T-helper 1 cell treated with Interleukin-12 subunit alpha and Interleukin-12 subunit beta and Interleukin-4 antibody, amounts not matched to agents 30 μg/mL and 1 μg/mL, for 36 hours (primary cell): ENCODE data around the gene ISL1.

Experiments
- H3K27ac Mint-ChIP-seq: one replicate; pipeline ENCODE4 v1.8.0; 2021; ENCODE audit warnings: mild to moderate bottlenecking, mixed read lengths
- H3K27me3 Mint-ChIP-seq: one replicate; pipeline ENCODE4 v1.8.0; 2021; ENCODE audit warnings: low read depth, mixed read lengths
- H3K36me3 Mint-ChIP-seq: one replicate; pipeline ENCODE4 v1.8.0; 2021; ENCODE audit warnings: low read depth, mixed read lengths
- H3K4me1 Mint-ChIP-seq: one replicate; pipeline ENCODE4 v1.8.0; 2021; ENCODE audit warnings: low read depth, mixed read lengths
- H3K4me3 Mint-ChIP-seq: one replicate; pipeline ENCODE4 v1.8.0; 2021; ENCODE audit warnings: mild to moderate bottlenecking, moderate library complexity, mixed read lengths
- H3K9me3 Mint-ChIP-seq: one replicate; pipeline ENCODE4 v1.8.0; 2021; ENCODE audit warnings: mixed read lengths

Gene ISL1

DNA sequence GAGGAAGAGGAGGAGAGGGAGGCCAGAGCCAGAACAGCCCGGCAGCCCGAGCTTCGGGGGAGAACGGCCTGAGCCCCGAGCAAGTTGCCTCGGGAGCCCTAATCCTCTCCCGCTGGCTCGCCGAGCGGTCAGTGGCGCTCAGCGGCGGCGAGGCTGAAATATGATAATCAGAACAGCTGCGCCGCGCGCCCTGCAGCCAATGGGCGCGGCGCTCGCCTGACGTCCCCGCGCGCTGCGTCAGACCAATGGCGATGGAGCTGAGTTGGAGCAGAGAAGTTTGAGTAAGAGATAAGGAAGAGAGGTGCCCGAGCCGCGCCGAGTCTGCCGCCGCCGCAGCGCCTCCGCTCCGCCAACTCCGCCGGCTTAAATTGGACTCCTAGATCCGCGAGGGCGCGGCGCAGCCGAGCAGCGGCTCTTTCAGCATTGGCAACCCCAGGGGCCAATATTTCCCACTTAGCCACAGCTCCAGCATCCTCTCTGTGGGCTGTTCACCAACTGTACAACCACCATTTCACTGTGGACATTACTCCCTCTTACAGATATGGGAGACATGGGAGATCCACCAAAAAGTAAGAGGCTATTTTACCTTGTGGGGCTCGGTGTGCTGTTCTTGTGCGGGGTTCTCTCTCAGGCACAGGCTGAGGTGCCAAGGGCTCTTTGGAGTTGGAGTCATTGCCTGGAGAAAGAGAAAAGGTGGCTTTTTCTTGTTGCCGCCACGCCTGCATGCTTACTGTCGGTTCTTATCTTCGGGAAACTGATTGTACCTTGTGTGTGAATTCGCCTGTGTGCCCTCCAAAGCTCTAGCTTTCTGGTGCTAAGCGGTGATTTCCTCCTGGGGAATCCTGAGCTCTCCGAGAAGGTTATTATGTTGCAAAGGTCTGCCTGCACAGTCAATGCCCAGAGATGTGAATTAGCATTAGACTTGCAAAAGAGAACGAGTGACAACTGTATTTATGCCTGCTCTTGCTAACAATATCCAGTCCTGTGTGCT lies at the start of gene ISL1:
Gene ISL1 (plus strand): TSS at position 318 of the 991 bp plus-strand sequence. CDS start 224 bp downstream, at position 542.
- Mint-ChIP-seq H3K36me3 (peaks cover 2% of the 10 kb centered on the region), H3K4me1 (peaks cover 9% of the 10 kb centered on the region), H3K9me3 (no peaks in the 10 kb centered on the region), H3K27me3 (peaks cover 98% of the 10 kb centered on the region), H3K4me3 (no peak within 1 kb of the TSS), H3K27ac (no peak within 1 kb of the TSS)

- H3K4me1 Mint-ChIP-seq, result no peaks in the 10 kb centered on the region
- H3K27me3 Mint-ChIP-seq, result no peaks in the 10 kb centered on the region
- no peak overlapping the region for H3K27ac Mint-ChIP-seq
- H3K9me3 Mint-ChIP-seq, result peaks cover 6% of the 10 kb centered on the region
- no peaks in the 10 kb centered on the region for H3K36me3 Mint-ChIP-seq
- no peak overlapping the region for H3K4me3 Mint-ChIP-seq
These were observed 46.4 kb upstream of the ISL1 start for GRCh38 chr5:51336878-51337277.

DNA sequence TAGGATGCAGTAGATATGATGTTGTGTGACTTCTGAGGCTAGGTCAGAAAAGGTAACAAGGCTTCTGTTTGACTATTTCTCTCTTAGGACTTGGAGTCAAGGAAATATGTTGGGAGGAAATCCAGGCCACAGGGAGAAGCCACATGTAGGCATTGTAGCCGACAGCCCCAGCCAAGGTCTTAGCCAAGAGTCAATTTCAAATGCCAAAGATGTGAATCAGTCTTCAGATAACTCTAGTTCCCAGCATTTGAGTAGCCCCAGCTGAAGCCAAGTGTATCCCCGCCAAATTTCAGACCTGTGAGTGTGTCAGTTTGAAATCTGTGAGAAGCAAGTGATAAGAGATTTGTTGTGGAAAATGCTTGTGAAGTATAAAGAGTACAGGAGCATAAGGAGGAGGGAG lies 38.1 kb upstream of the ISL1 start:
- Mint-ChIP-seq H3K4me3 (no peak overlapping the region), H3K4me1 (no peaks in the 10 kb centered on the region), H3K36me3 (no peaks in the 10 kb centered on the region), H3K27me3 (no peaks in the 10 kb centered on the region), H3K27ac (no peak overlapping the region), H3K9me3 (no peaks in the 10 kb centered on the region)

- no peaks in the 10 kb centered on the region for H3K27me3 Mint-ChIP-seq
These were observed 36.1 kb upstream of the ISL1 start for GRCh38 chr5:51347157-51347556.

GRCh38 chr5:51347704-51348103 lies 35.5 kb upstream of the ISL1 start:
- H3K4me1 Mint-ChIP-seq, result no peaks in the 10 kb centered on the region

More at GRCh38 chr5:51347157-51347556, 36.1 kb upstream of the ISL1 start:
- no peaks in the 10 kb centered on the region for H3K36me3 Mint-ChIP-seq
- no peak overlapping the region for H3K27ac Mint-ChIP-seq
- no peaks in the 10 kb centered on the region for H3K4me1 Mint-ChIP-seq
- H3K9me3 Mint-ChIP-seq, result peaks cover 11% of the 10 kb centered on the region
- no peak overlapping the region for H3K4me3 Mint-ChIP-seq

DNA sequence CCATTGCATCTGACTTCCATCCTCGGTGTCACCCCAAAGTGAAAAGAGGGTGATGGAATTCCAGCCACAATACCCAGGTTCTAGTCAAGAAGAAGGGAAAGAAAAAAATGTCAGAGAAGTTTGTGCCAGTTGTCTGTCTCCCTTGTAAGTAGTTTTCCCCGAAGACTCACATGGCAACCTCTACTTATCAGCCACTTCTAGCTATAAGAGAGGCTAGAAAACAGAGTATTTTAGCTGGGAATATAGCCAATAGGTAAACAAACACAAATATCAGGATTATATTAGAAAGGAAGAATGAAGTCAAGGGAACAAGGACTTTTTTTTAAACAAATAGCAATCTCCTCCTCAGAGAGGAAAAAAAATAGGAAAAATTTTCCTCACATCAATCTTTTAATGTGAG lies 12.2 kb upstream of the ISL1 start:
- Mint-ChIP-seq H3K36me3 (no peaks in the 10 kb centered on the region), H3K27me3 (no peaks in the 10 kb centered on the region), H3K4me1 (no peaks in the 10 kb centered on the region), H3K4me3 (no peak overlapping the region), H3K27ac (no peak overlapping the region), H3K9me3 (no peaks in the 10 kb centered on the region)

More at GRCh38 chr5:51347704-51348103, 35.5 kb upstream of the ISL1 start:
- Mint-ChIP-seq H3K27me3 (no peaks in the 10 kb centered on the region), H3K4me3 (no peak overlapping the region), H3K27ac (no peak overlapping the region), H3K9me3 (peaks cover 11% of the 10 kb centered on the region), H3K36me3 (no peaks in the 10 kb centered on the region)

- Mint-ChIP-seq H3K4me3 (no peak overlapping the region), H3K27me3 (peaks cover 27% of the 10 kb centered on the region), H3K27ac (no peak overlapping the region), H3K4me1 (peaks cover 5% of the 10 kb centered on the region), H3K9me3 (no peaks in the 10 kb centered on the region), H3K36me3 (peaks cover 3% of the 10 kb centered on the region)
These were observed 9.2 kb upstream of the ISL1 start for GRCh38 chr5:51373880-51374523.

GRCh38 chr5:51375084-51375483 lies 8.2 kb upstream of the ISL1 start:
- no peak overlapping the region for H3K27ac Mint-ChIP-seq
- H3K9me3 Mint-ChIP-seq, result no peaks in the 10 kb centered on the region
- peaks cover 5% of the 10 kb centered on the region for H3K4me1 Mint-ChIP-seq
- H3K27me3 Mint-ChIP-seq, result peaks cover 38% of the 10 kb centered on the region
- H3K4me3 Mint-ChIP-seq, result no peak overlapping the region
- H3K36me3 Mint-ChIP-seq, result peaks cover 3% of the 10 kb centered on the region

GRCh38 chr5:51376509-51376908 lies 6.7 kb upstream of the ISL1 start:
- Mint-ChIP-seq H3K9me3 (no peaks in the 10 kb centered on the region), H3K4me1 (peaks cover 5% of the 10 kb centered on the region), H3K27me3 (peaks cover 52% of the 10 kb centered on the region), H3K36me3 (peaks cover 3% of the 10 kb centered on the region), H3K27ac (no peak overlapping the region), H3K4me3 (no peak overlapping the region)

DNA sequence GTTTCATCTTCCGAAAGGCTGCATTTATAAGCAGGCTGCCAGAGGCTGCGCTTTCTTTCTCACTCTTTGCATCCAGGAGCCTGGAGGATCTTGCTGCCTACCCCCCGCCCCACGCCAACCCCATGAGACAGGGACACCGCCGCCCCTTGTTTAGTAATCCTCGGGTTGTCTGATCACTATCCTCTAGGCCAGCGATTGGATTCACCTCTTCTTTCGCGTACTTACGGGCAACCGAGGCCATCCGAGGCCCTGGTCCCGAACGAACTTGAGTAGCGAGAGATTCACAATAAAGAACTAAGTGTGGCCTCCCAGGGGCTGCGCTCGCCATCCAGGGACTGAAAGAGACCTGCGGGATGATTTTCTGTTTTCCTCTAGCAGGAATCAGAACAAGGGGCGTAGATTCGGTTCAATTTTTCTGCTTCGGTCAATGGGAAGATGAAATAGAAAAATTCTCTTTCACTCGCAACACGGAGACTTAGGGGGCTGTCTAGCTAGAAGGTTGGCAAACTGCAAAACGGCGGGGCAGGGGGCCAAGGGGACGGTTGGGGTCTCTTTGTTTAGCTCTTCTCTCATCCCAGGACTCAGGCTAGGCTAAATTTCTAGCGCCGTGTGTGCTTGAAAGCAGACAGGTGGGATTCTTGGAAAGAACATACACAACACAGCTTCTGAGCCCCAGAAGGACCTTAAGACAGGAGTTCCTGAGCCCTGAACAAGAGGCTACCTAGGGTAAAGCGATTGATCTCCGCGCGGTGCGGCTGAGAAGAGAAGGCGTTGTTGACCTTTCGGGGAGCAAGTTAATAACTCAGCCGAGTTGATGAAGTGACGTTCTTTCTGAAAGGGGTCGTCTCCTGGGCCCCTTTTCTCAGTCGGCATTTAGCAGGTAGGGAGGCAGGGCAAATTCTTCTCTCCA lies 5.8 kb upstream of the ISL1 start:
- Mint-ChIP-seq H3K9me3 (no peaks in the 10 kb centered on the region), H3K4me1 (peaks cover 5% of the 10 kb centered on the region), H3K27me3 (peaks cover 61% of the 10 kb centered on the region), H3K27ac (peak overlapping the region; percentile 46), H3K36me3 (peaks cover 3% of the 10 kb centered on the region), H3K4me3 (no peak overlapping the region)

DNA sequence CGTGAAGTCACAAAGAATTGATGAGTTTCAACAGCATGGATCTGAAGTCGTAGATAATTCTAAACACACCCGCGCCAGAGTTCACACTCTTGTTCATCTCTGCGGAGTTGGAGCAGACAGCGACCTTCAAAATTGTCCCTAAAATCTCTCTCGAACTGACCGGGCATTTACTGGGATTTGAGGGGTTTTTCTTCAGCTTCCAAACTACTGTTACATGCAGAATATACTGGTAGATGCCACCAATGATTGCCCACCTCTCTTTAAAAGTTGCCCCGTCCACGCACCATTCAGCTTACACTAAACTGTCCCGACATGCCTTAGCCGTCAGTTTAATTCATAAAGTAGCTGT lies 5.2 kb upstream of the ISL1 start:
- Mint-ChIP-seq H3K27ac (peak overlapping the region; percentile 46), H3K4me3 (no peak overlapping the region)

DNA sequence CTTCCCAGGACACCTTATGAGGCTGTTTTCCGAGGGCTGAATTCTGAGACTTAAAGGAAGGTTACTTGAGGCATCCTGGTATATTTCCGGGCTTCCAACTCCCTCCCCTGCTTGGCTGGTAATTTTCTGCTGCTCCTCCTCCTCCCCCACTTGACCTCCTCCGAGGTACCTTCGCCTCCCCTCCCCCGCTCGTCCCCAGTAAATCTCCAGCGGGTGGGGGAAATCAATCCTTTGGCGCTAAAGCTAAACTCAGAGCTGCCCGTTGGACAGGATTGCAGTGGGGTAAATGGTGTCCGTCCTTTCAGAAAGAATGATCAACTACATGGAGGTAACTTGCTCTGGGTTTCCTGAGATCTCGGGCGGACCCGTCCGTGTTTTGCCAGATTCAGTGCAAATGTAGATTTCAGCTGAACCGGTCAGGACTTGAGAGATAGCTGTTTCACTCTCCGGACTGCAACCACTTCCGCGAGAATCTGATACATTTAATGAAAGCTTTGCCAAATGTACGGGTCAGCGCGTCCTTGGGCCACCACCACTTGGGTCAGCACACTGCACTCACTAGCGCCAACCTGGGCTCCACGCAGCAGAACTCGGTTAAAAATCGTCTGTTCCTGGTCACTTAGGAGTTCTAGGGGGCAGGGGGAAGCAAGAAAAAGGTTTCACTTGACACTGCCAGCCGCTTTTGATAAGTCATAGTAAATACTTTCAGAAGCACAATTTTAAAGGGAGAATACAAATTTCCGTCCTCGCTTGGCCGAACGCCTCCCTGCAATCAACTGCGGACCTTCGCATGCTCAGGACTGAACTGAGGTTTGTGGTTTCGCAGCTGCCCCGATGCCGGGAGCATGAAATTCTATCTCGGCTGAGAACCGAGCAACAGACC lies 4.6 kb upstream of the ISL1 start:
- Mint-ChIP-seq H3K4me3 (no peak overlapping the region), H3K27me3 (peaks cover 72% of the 10 kb centered on the region), H3K27ac (no peak overlapping the region), H3K36me3 (peaks cover 3% of the 10 kb centered on the region), H3K4me1 (peaks cover 5% of the 10 kb centered on the region), H3K9me3 (no peaks in the 10 kb centered on the region)

More for the DNA sequence above, 5.2 kb upstream of the ISL1 start:
- H3K27me3 Mint-ChIP-seq, result peaks cover 65% of the 10 kb centered on the region
- H3K36me3 Mint-ChIP-seq, result peaks cover 3% of the 10 kb centered on the region
- H3K9me3 Mint-ChIP-seq, result no peaks in the 10 kb centered on the region
- peaks cover 5% of the 10 kb centered on the region for H3K4me1 Mint-ChIP-seq

- no peak overlapping the region for H3K27ac Mint-ChIP-seq
These were observed 3.9 kb upstream of the ISL1 start for GRCh38 chr5:51379331-51379700.

More at GRCh38 chr5:51379331-51379700, 3.9 kb upstream of the ISL1 start:
- peaks cover 5% of the 10 kb centered on the region for H3K4me1 Mint-ChIP-seq
- H3K27me3 Mint-ChIP-seq, result peaks cover 78% of the 10 kb centered on the region
- no peak overlapping the region for H3K4me3 Mint-ChIP-seq
- H3K36me3 Mint-ChIP-seq, result peaks cover 3% of the 10 kb centered on the region
- no peaks in the 10 kb centered on the region for H3K9me3 Mint-ChIP-seq
